NCI-H2227 treated with DMSO at 0.1 percent for 48 hours (cell line): ENCODE data around the gene ATP5ME.
"Not testable (repeated sequence)": the region's sequence is repeated elsewhere in the genome, so short reads cannot be mapped to it uniquely, and the experiment has no call there.

Experiments used
- DNase-seq: peaks from one replicate; lab custom pipeline; 2025; lab: John Stamatoyannopoulos, UW

Gene ATP5ME

DNA sequence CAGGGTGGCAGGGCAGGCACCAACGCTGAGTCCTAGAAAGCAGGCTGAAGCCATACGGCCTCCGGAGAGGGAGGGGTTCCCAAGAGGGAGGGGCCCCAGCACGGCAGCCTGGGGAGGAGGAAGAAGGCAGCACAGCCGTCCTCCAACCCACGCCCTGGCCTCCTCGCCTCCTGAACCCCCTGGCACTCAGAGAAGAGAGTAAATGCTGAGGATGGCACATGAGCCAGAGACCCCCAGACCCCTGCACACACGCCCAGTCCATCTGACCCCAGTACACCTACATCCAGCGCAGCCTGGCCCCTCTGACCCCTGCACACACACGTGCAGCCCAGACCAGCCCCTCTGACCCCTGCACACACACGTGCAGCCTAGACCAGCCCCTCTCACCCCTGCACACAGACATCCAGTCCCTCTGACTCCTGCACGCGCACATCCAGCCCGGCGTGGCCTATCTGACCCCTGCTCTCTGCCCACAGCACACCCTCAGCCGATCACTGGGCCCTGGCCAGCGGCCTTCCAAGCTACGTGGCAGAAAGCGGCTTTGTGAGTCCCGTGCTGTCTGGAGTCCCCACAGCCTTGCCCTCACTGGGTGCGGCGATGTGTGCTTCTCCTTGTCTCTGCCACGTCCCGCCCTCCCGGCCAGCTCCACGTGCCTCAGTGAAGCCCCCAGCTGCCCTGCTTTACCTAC is 18.5 kb downstream of the ATP5ME start:
- DNase-seq: no peak

DNA sequence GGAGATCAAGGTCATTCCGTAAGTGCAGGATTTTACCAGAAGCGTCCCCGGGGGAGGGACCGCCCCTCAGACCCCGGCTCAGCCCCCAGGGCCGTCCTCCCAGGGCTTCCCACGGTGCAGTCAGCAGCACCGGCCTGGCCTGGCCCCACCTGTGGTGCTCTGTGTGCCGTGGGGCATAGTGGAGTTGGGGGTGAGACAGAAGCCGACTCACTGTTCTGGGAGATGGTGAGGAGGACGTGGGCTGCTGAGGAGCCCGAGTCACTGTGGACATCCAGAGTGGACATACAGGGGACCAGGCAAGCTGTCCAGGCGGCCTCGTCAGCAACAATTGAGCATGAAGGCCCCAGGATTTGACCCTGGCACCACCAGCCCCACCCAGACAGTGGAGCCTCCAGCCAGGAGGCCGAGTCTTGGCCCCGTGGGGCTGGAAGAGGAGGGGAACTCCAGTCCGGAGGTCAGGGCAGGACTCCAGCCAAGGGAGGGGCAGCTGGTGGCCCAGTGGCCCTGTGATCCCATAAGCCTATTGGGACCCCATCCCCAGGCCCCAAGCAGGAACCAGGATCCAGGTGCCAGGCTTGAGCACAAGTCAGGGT is 19.1 kb downstream of the ATP5ME start:
- no peak for DNase-seq

DNA sequence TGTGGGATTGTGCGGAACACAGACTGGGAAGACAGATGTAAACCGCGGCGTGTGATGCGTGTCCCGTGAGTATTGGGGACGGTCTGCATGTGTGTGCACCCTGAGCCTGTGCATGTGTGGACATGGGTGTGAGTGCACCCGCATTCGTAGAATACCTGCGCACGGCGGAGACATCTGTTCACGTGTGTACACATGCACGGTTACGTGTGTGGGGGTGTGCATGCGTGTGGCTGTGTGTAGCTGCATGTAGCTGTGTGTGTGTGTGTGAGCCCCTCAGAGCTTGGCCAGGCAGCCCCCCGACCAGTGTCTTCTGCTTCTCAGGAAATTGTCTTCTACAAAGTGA is 19.6 kb downstream of the ATP5ME start:
- no peak for DNase-seq

GRCh38 chr4:653831-654502 is 20.1 kb downstream of the ATP5ME start:
- DNase-seq: no peak

- DNase-seq: no peak
Observed at GRCh38 chr4:653080-653821, 20.8 kb downstream of the ATP5ME start.

DNA sequence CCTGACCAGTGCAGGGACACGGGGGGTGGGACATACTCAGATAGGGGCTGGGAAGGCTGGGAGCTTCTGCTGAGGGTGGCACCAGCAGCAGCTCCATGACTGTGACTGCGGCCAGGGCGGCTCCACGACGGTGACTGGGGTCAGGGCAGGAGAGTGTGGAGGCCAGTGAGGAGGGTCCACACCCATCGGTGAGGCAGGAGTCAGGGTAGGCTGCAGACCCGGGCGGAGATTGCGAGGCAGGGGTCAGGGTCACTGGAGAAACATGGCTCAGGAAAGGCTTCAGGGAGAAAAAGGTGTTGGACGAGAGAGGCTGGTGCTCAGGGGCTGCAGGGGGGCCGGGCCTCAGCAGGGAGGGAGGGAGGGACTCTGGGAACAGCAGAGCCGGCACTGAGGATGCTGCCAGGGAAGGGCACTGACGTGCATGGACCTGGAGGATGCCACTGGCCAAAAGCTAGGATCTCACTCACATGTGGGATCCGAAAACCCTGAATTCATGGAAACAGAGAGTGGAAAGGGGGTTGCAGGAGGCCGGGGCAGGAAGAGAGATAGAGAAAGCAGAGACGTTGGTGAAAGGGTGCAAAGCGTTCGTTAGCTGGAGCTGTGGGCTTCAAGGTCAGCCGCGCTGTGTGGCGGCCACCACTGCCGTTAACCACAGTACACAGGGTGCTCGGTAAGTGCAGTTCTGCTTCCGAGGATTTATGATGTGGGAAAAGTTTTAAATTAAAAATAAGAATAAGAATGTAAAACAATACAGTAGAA is 22.0 kb downstream of the ATP5ME start:
- DNase-seq: no peak

GRCh38 chr4:650951-651883 is 22.9 kb downstream of the ATP5ME start:
- no peak for DNase-seq

GRCh38 chr4:650461-650860 is 23.6 kb downstream of the ATP5ME start:
- DNase-seq: no peak

- DNase-seq: no peak
Observed at GRCh38 chr4:649751-650310, 24.2 kb downstream of the ATP5ME start.

DNA sequence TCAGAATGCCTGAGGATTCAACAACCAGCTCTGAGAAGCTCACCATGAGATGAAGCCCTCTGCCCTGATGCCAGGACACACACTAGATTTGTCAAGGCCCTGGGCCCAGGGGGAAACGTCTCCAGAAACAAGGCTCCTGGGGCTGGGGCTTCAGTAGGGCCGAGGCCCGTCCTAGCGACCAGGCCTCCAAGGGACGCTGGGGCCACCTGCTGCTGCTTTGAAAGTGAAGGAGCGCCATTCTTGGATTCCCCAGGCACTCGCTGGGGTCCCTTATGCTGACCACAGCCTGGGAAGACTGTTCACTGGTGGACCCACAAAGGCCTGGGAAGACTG is 24.8 kb downstream of the ATP5ME start:
- no peak for DNase-seq

- no peak for DNase-seq
Observed at GRCh38 chr4:648579-649292, 25.3 kb downstream of the ATP5ME start.

DNA sequence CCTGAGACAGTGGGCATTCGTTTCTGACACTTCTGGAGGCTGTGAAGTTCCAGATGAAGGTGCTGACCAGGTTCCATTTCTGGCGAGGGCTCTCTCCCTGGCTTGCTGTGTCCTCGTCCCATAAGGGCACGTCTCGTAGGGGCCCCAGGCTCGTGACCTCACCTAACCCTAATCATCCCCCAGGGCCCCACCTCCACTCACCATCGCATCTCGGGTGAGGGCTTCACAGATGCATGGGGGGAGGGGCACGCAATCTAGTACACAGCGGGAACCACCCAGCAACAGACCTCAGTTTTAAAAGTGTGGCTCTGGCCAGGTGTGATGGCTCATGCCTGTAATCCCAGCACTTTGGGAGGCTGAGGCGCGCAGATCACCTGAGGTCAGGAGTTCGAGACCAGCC is 26.6 kb downstream of the ATP5ME start:
- DNase-seq: no peak

DNA sequence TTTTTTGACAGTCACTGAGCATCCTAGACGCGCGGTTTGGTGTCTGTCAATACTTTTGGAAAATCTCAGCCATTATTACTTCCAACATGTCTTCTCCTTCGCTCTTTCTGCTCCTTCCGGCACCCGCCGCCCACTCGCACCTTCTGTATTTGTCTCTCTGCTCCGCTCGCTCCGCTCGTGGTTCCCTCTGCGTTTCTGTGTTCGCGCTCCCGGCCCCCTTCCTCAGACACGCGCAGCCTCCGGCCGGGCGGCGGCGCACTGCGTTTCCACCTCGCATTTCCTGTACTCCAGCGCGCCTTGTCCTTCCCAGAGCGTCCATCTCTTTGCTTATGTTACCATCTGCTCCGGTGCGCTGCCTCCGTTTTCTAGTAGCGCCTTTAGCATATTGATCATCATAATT is 27.6 kb downstream of the ATP5ME start:
- DNase-seq: no peak

- not testable (repeated sequence) for DNase-seq
Observed at GRCh38 chr4:642366-642765, 31.7 kb downstream of the ATP5ME start.

DNA sequence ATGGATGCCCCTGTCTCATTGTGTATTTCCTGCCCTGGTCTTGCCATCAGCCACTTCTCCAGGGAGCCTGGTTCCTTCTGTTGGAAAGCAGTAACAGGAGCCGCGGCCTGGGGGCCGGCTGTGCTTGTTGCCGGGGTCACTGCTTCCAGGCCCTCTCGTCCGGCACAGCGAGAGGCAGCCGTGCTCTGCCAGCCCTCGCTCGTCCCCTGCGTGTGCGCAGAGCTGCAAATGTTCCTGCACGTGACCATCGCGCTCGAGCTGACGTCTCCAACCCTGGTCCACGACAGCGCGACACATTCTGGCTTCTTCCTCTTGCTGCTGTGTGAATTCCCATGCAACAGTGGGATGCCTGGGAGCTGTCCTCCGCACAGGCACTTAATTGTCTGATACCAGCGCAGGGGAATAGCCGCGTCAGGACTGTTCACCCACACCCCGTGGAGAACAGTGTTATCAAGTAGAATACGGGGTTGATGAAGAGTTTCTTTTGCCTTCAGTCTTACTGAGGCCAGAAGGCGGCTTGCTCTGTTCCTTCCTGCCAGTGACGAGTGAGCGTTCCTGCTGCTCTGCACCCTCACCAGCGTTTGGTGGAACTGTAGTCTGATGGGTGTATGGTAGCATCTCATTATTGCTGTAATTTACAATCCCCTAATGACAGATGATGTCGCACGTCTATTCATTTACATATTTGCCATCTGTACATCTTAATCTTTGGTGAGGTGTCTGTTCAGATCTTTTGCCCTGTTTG is 36.4 kb downstream of the ATP5ME start:
- DNase-seq: peak; percentile 5

GRCh38 chr4:636628-637159 is 37.4 kb downstream of the ATP5ME start:
- DNase-seq: no peak

DNA sequence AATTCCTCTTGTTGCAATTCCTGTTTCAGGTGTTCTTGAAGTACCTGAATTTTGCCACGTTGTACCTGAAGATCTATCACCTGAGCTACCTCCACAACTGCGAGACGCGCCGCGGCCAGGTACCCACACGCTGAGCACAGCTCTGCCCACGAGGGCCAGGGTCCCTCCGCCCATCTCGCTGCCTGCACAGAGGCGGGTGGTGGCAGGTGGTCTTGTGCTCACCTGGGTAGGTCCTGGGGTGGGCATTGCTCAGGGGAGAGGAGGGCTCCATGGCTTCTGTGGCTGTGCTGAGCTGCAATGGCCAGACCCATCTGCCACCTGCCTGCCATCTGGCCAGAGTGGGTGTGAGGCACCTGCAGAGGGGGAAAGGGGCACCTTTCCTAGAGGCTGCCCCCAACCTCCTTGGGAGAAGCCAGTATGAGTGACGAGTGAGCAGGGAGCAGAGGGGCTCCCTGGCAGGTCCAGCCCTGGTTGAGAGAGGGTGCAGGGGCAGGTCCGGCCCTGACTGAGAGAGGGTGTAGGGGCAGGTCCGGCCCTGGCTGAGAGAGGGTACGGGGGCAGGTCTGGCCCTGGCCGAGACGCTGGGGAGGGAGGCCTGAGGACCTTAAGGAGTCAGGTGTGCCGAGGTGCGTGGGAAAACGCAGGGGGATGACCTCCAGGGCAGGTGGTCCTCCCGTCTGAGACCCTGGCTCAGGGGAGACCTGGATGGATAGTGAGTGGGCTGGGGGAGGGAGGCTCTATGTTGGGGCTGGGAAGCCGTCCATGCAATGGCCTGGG is 38.0 kb downstream of the ATP5ME start:
- no peak for DNase-seq

- not testable (repeated sequence) for DNase-seq
Observed at GRCh38 chr4:635066-635835, 38.8 kb downstream of the ATP5ME start.
